GM18861 (cell line): Measurements from ENCODE around the gene AMIGO3.

ENCODE experiments used
- ATAC-seq: cut with Tn5 transposase; IDR thresholded peaks from one replicate; pipeline ENCODE4 v1.9.1; 2021; ENCODE audit not compliant: unreplicated experiment

The AMIGO3 gene

DNA sequence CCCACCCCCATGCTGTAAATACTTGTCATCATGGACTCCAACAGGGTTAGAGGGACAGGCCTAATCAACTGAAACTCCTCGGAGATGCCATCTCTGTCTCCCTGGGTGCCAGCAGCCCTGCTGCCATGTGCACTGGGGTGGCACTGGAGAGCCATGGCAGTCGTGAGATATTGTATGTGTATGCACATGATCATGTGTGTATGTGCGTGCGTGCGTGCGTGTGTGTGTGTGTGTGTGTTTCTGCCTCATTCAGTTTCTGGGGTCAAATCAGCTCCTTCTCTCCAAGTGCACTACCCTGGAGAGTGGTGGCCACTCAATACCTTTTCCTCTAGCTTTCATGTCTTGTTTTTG lies 48.6 kb downstream of the AMIGO3 start:
- ATAC-seq: no peak

DNA sequence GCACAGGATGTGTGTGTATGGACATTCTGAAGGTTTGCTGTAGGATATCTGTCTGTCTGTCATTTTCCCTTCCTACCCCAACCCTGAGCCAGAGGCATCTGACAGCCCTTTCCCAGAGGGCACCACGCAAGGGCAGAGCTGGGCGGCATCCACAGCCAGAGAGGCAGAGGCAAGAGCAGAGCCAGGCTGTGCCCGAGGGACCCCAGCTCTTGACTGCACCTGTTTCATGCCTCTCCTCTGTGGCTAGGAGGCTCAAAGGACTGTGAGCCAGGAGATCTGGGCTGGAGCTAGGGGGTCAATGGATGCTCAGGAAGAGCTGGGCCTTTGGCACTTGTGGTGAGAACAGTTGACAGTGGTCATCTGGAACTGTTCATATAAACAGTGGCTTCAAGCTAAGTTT lies 50.1 kb downstream of the AMIGO3 start:
- no peak for ATAC-seq

GRCh38 chr3:49668861-49669260 lies 50.6 kb downstream of the AMIGO3 start:
- ATAC-seq: no peak

DNA sequence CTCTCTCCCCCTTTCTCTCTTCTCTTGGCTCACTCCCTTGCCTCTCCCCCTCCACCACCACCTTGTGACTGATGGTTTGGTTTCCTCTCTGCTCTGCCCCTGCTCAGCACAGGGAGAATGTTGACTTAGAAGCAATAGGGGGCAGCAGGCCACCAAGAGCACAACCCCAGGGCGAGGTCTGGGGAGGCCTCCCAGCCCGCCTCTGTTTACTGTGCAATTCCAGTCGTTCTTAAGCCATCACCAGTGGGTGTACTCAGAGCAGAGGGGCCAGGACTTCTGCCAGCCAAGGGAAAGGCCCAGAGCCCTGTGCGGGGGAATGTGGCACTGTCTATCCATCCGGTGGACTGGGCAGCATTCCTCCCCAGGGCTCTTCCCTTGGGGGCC lies 51.1 kb downstream of the AMIGO3 start:
- ATAC-seq: no peak

GRCh38 chr3:49667701-49668413 lies 51.6 kb downstream of the AMIGO3 start:
- ATAC-seq: no peak
